ENCODE results near the gene IMPDH1. TPM values are rescaled to one million over a fixed set of nuclear protein-coding genes. Genes with fewer than 3 reads are reported as not detected.
A peak's percentile ranks its signal among the peaks of the same experiment; 100 is the strongest.

Gene IMPDH1
- total and polyA plus RNA-seq, 4 donors = 28.5 to 64.5 (median 38.0) TPM

- no peak overlapping the region for H3K27ac ChIP-seq (ENCODE audit: low read depth, low read length)
- H3K27me3 ChIP-seq (ENCODE audit: control insufficient read depth, insufficient read depth, low read length) = peaks cover 5% of the 10 kb centered on the region
- DNase-seq (ENCODE audit: low read depth in 4 of 6, low spot score in 6 of 6) = no peak
- no peak overlapping the region for H3K4me3 ChIP-seq (ENCODE audit: low read depth, low read length)
- 79% methylated on average over 9 of the region's 9 CpGs for WGBS (ENCODE audit: insufficient coverage)
- H3K36me3 ChIP-seq (ENCODE audit: control insufficient read depth, insufficient read depth, low read length) = peaks cover 37% of the 10 kb centered on the region
- no peaks in the 10 kb centered on the region for H3K9me3 ChIP-seq (ENCODE audit: control insufficient read depth, insufficient read depth, low read length)
- peaks cover 21% of the 10 kb centered on the region for H3K4me1 ChIP-seq (ENCODE audit: control insufficient read depth, insufficient read depth, low read length)
Observed at GRCh38 chr7:128389618-128390329, 20.0 kb downstream of the IMPDH1 start.

GRCh38 chr7:128389085-128389617 is 20.6 kb downstream of the IMPDH1 start:
- Histone ChIP-seq H3K27me3 (ENCODE audit: control insufficient read depth, insufficient read depth, low read length) (peaks cover 5% of the 10 kb centered on the region), H3K9me3 (ENCODE audit: control insufficient read depth, insufficient read depth, low read length) (no peaks in the 10 kb centered on the region), H3K27ac (ENCODE audit: low read depth, low read length) (no peak overlapping the region), H3K4me3 (ENCODE audit: low read depth, low read length) (no peak overlapping the region), H3K4me1 (ENCODE audit: control insufficient read depth, insufficient read depth, low read length) (peaks cover 21% of the 10 kb centered on the region), H3K36me3 (ENCODE audit: control insufficient read depth, insufficient read depth, low read length) (peaks cover 30% of the 10 kb centered on the region)
- DNase-seq (ENCODE audit: low read depth in 4 of 6, low spot score in 6 of 6) = no peak
- WGBS (ENCODE audit: insufficient coverage) = 85% methylated on average over 1 of the region's 2 CpGs

DNA sequence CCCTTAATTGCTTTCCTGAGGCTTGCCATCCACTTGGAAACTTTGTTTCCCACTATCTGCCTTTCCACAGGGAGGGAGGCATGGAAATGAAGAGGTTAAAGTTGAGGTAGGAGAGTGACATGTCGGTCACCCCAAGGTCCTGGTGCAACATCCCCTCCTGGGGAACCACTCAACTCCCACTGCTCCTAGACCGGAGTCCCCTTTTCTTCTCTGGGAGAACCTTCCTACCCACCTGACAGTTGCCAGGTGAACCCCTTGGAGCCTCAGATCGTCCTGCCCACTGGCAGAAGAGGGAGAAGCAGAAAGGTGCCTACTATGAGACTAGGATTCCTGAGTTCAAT is 21.7 kb downstream of the IMPDH1 start:
- DNase-seq (ENCODE audit: low read depth in 4 of 6, low spot score in 6 of 6) = no peak
- Histone ChIP-seq H3K36me3 (ENCODE audit: control insufficient read depth, insufficient read depth, low read length) (peaks cover 21% of the 10 kb centered on the region), H3K4me1 (ENCODE audit: control insufficient read depth, insufficient read depth, low read length) (peaks cover 25% of the 10 kb centered on the region), H3K27me3 (ENCODE audit: control insufficient read depth, insufficient read depth, low read length) (peaks cover 5% of the 10 kb centered on the region), H3K27ac (ENCODE audit: low read depth, low read length) (no peak overlapping the region), H3K4me3 (ENCODE audit: low read depth, low read length) (no peak overlapping the region), H3K9me3 (ENCODE audit: control insufficient read depth, insufficient read depth, low read length) (no peaks in the 10 kb centered on the region)
- WGBS (ENCODE audit: insufficient coverage) = 28% methylated on average over 2 of the region's 3 CpGs

- 5% methylated on average over 19 of the region's 24 CpGs for WGBS (ENCODE audit: insufficient coverage)
Observed at GRCh38 chr7:128387216-128388144, 22.3 kb downstream of the IMPDH1 start.

DNA sequence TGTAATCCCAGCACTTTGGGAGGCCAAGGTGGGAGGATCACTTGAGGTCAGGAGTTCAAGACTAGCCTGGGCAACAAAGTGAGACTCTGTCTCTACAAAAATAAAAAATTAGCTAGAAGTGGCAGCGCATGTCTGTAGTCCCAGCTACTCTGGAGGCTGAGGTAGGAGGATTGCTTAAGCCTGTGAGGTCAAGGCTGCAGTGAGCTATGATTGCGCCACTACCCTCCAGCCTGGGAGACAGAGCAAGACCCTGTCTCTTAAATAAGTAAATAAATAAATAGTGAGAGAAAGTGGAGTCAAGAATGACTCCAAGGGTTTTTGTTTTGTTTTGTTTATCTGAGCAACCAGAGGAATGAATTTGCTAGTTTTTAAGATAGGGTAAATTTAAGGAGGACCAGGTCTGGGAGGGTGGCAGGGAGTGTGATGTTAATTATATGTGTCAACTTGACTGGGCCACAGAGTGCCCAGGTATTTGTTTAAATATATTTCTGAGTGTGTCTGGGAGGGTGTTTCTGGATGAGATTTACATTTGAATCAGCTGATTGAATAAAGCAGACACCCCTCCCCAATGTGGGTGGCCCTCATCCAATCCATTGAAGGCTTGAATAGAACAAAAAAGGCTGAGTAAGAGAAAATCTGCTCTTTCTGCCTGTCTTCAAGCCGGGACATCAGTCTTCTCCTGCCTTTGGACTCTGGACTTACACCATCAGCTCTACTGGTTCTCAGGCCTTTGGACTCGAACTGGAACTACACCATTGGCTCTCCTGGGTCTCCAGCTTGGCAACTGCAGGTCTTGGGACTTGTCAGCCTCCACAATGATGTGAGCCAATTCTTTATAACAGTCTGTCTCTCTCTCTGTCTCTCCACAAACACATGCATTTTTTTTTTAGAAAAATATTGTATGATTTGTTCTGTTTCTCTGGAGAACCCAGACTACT is 23.5 kb downstream of the IMPDH1 start:
- peaks cover 5% of the 10 kb centered on the region for H3K36me3 ChIP-seq (ENCODE audit: control insufficient read depth, insufficient read depth, low read length)
- 54% methylated on average over 2 of the region's 4 CpGs for WGBS (ENCODE audit: insufficient coverage)
- no peak for DNase-seq (ENCODE audit: low read depth in 4 of 6, low spot score in 6 of 6)
- H3K4me1 ChIP-seq (ENCODE audit: control insufficient read depth, insufficient read depth, low read length) = peaks cover 25% of the 10 kb centered on the region
- H3K27me3 ChIP-seq (ENCODE audit: control insufficient read depth, insufficient read depth, low read length) = peaks cover 5% of the 10 kb centered on the region
- H3K4me3 ChIP-seq (ENCODE audit: low read depth, low read length) = no peak overlapping the region
- no peak overlapping the region for H3K27ac ChIP-seq (ENCODE audit: low read depth, low read length)
- no peaks in the 10 kb centered on the region for H3K9me3 ChIP-seq (ENCODE audit: control insufficient read depth, insufficient read depth, low read length)

More at GRCh38 chr7:128387216-128388144, 22.3 kb downstream of the IMPDH1 start:
- peak; percentile 80 to 97 (median 86) for DNase-seq (ENCODE audit: low read depth in 4 of 6, low spot score in 6 of 6)
- H3K27me3 ChIP-seq (ENCODE audit: control insufficient read depth, insufficient read depth, low read length) = peaks cover 5% of the 10 kb centered on the region
- H3K4me1 ChIP-seq (ENCODE audit: control insufficient read depth, insufficient read depth, low read length) = peaks cover 25% of the 10 kb centered on the region
- peaks cover 14% of the 10 kb centered on the region for H3K36me3 ChIP-seq (ENCODE audit: control insufficient read depth, insufficient read depth, low read length)
- peak overlapping the region; percentile 36 for H3K27ac ChIP-seq (ENCODE audit: low read depth, low read length)
- no peak overlapping the region for H3K4me3 ChIP-seq (ENCODE audit: low read depth, low read length)
- no peaks in the 10 kb centered on the region for H3K9me3 ChIP-seq (ENCODE audit: control insufficient read depth, insufficient read depth, low read length)

DNA sequence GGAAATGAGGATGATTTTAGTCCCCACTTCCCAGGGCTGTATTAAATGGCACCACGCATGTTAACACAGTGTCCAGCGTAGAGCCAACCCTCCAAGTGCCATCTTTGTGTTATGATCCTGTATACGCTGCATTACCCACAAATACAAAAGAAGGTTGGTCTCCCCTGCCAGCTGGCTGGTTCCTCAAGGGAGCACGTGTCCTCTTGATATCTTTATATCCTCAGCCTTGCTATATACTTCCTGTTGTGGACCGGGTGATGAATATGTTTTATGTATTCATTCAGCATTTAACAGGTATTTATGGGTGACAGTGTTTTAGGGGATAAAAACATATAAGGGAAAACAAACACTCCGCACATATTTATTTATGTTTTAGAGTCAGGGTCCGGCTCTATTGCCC is 25.1 kb downstream of the IMPDH1 start:
- Histone ChIP-seq H3K27me3 (ENCODE audit: control insufficient read depth, insufficient read depth, low read length) (peaks cover 5% of the 10 kb centered on the region), H3K9me3 (ENCODE audit: control insufficient read depth, insufficient read depth, low read length) (no peaks in the 10 kb centered on the region), H3K36me3 (ENCODE audit: control insufficient read depth, insufficient read depth, low read length) (peaks cover 3% of the 10 kb centered on the region), H3K4me1 (ENCODE audit: control insufficient read depth, insufficient read depth, low read length) (peaks cover 26% of the 10 kb centered on the region), H3K27ac (ENCODE audit: low read depth, low read length) (no peak overlapping the region), H3K4me3 (ENCODE audit: low read depth, low read length) (no peak overlapping the region)
- no peak for DNase-seq (ENCODE audit: low read depth in 4 of 6, low spot score in 6 of 6)
- 94% methylated on average over 3 of the region's 7 CpGs for WGBS (ENCODE audit: insufficient coverage)

GRCh38 chr7:128383776-128384175 is 26.0 kb downstream of the IMPDH1 start:
- Histone ChIP-seq H3K36me3 (ENCODE audit: control insufficient read depth, insufficient read depth, low read length) (no peaks in the 10 kb centered on the region), H3K27me3 (ENCODE audit: control insufficient read depth, insufficient read depth, low read length) (peaks cover 5% of the 10 kb centered on the region), H3K9me3 (ENCODE audit: control insufficient read depth, insufficient read depth, low read length) (no peaks in the 10 kb centered on the region), H3K4me3 (ENCODE audit: low read depth, low read length) (no peak overlapping the region), H3K27ac (ENCODE audit: low read depth, low read length) (no peak overlapping the region), H3K4me1 (ENCODE audit: control insufficient read depth, insufficient read depth, low read length) (peaks cover 19% of the 10 kb centered on the region)
- WGBS (ENCODE audit: insufficient coverage) = 67% methylated on average over 1 of the region's 3 CpGs
- peak in 1 of 6 donors; percentile 35 for DNase-seq (ENCODE audit: low read depth in 4 of 6, low spot score in 6 of 6)

- H3K9me3 ChIP-seq (ENCODE audit: control insufficient read depth, insufficient read depth, low read length) = no peaks in the 10 kb centered on the region
- H3K27ac ChIP-seq (ENCODE audit: low read depth, low read length) = no peak overlapping the region
- WGBS (ENCODE audit: insufficient coverage) = 86% methylated on average over 8 of the region's 19 CpGs
- H3K4me3 ChIP-seq (ENCODE audit: low read depth, low read length) = no peak overlapping the region
- H3K4me1 ChIP-seq (ENCODE audit: control insufficient read depth, insufficient read depth, low read length) = peaks cover 8% of the 10 kb centered on the region
- no peaks in the 10 kb centered on the region for H3K27me3 ChIP-seq (ENCODE audit: control insufficient read depth, insufficient read depth, low read length)
- DNase-seq (ENCODE audit: low read depth in 4 of 6, low spot score in 6 of 6) = no peak
- no peaks in the 10 kb centered on the region for H3K36me3 ChIP-seq (ENCODE audit: control insufficient read depth, insufficient read depth, low read length)
Observed at GRCh38 chr7:128381161-128381821, 28.5 kb downstream of the IMPDH1 start.

Measured in spinal cord (tissue), 10 donors.